Endothelial cell of umbilical vein (primary cell): ENCODE results near the gene TMEM106C. TPM values are rescaled to one million over a fixed set of nuclear protein-coding genes. Genes with fewer than 3 reads are reported as not detected.

ENCODE experiments used
- BruUV-seq: library from RNA; stranded (reverse); fragments of 400-500 nt; replicated peaks from 2 replicates; lab custom pipeline; 2021; lab: Mats Ljungman, UMichigan
- CTCF ChIA-PET: fragments of 300-600, 350-600 bp; sonication (Branson Sonifier 250); formaldehyde crosslinking; loops from one replicate; lab custom pipeline; 2021; ENCODE audit warnings: antibody characterized with exemption, inconsistent platforms; lab: Charles Lee
- POLR2A ChIA-PET: fragments of 300-600, 350-600 bp; sonication (Branson Sonifier 250); formaldehyde crosslinking; loops from one replicate; lab custom pipeline; 2021; ENCODE audit warnings: antibody characterized with exemption, inconsistent platforms; lab: Charles Lee
- DNase-seq: peaks from one replicate; pipeline ENCODE4 v3.0.0-alpha.2; 2011; ENCODE audit warnings: low read depth, low spot score
- FAIRE-seq: peaks from 2 replicates; lab custom pipeline; 2011; peaks lifted over from hg19 to GRCh38; lab: Jason Lieb, UNC
- H2AFZ ChIP-seq: 2 replicates; pipeline ENCODE4 v1.6.0; 2012; ENCODE audit warnings: low read depth, low read length, control low read depth, inconsistent platforms
- H3K27ac ChIP-seq: 2 replicates; pipeline ENCODE4 v1.5.1; 2011; ENCODE audit warnings: low read depth, mild to moderate bottlenecking, control low read depth, low read length, moderate library complexity; ENCODE audit not compliant: insufficient read depth
- H3K27me3 ChIP-seq, 2 experiments: 2 replicates each; pipeline versions ENCODE4 v1.6.0 to v1.6.1; 2011; ENCODE audit warnings: low read length in 2 of 2, mixed read lengths in 1 of 2; ENCODE audit not compliant: control insufficient read depth in 2 of 2, insufficient read depth in 2 of 2
- H3K36me3 ChIP-seq, 2 experiments: 2 replicates in 1 of 2; 3 replicates in 1 of 2; pipeline ENCODE4 v1.5.1; 2011; ENCODE audit warnings: low read length in 2 of 2, mild to moderate bottlenecking in 1 of 2, moderate library complexity in 1 of 2; ENCODE audit not compliant: control insufficient read depth in 2 of 2, insufficient read depth in 2 of 2; ENCODE audit errors: extremely low read depth in 1 of 2
- H3K4me1 ChIP-seq: 3 replicates; pipeline ENCODE4 v1.5.1; 2011; ENCODE audit warnings: mild to moderate bottlenecking, low read length; ENCODE audit not compliant: control insufficient read depth, insufficient read depth; ENCODE audit errors: extremely low read depth
- H3K4me2 ChIP-seq: 2 replicates; pipeline ENCODE4 v1.6.1; 2011; ENCODE audit warnings: low read length, control low read depth, mixed read lengths; ENCODE audit not compliant: insufficient read depth
- H3K4me3 ChIP-seq, 3 experiments: fragments of 200-600 bp in 1 of 3; sonication (generic), shearing (Covaris generic) in 1 of 3; replicated peaks in 1 of 3; 2 replicates each; pipeline ENCODE4 v1.5.1; 2011 to 2016; ENCODE audit warnings: control low read depth in 3 of 3, low read length in 3 of 3, mild to moderate bottlenecking in 2 of 3, inconsistent platforms in 1 of 3, low read depth in 1 of 3, moderate library complexity in 1 of 3; ENCODE audit not compliant: insufficient read depth in 1 of 3
- H3K79me2 ChIP-seq: 2 replicates; pipeline ENCODE4 v1.6.0; 2012; ENCODE audit warnings: low read length, inconsistent platforms; ENCODE audit not compliant: control insufficient read depth, insufficient read depth
- H3K9ac ChIP-seq: replicated peaks from 2 replicates; pipeline ENCODE3; 2011; ENCODE audit warnings: low read length, control low read depth; ENCODE audit not compliant: insufficient read depth; ENCODE audit errors: extremely low read depth
- H3K9me1 ChIP-seq: replicated peaks from 3 replicates; pipeline ENCODE4 v1.6.0; 2011; ENCODE audit warnings: mild to moderate bottlenecking, low read length; ENCODE audit not compliant: control insufficient read depth, insufficient read depth; ENCODE audit errors: extremely low read depth
- H3K9me3 ChIP-seq: replicated peaks from 2 replicates; pipeline ENCODE4 v1.5.1; 2012; ENCODE audit warnings: low read length, inconsistent platforms; ENCODE audit not compliant: control insufficient read depth, insufficient read depth
- H4K20me1 ChIP-seq: replicated peaks from 2 replicates; pipeline ENCODE3; 2011; ENCODE audit warnings: mild to moderate bottlenecking, low read length; ENCODE audit not compliant: control insufficient read depth, insufficient read depth; ENCODE audit errors: extremely low read depth
- EZH2 ChIP-seq: IDR thresholded peaks from 2 replicates; pipeline ENCODE4 v1.6.1; 2012; ENCODE audit warnings: borderline replicate concordance, low read depth, mild to moderate bottlenecking, moderate library complexity, low read length, inconsistent platforms; ENCODE audit not compliant: severe bottlenecking
- FOS ChIP-seq: IDR thresholded peaks from 2 replicates; pipeline ENCODE4 v1.6.1; 2011; ENCODE audit warnings: mild to moderate bottlenecking, low read length, moderate library complexity, borderline replicate concordance; ENCODE audit not compliant: insufficient read depth
- JUN ChIP-seq: IDR thresholded peaks from 2 replicates; pipeline ENCODE4 v1.6.1; 2011; ENCODE audit warnings: borderline replicate concordance, low read depth; ENCODE audit not compliant: insufficient read length, insufficient read depth
- MYC ChIP-seq: IDR thresholded peaks from one replicate; pipeline ENCODE4 v1.6.1; 2011; ENCODE audit warnings: mild to moderate bottlenecking, low read depth, low read length
- dilution Hi-C: fragments of 300-500 bp; cut with MboI; formaldehyde crosslinking; loops from one replicate; pipeline ENCODE4 v1.15.0; 2019; ENCODE audit warnings: low sequenced_read_pairs; ENCODE audit not compliant: extremely low pct_ligation_motif_present
- intact Hi-C: fragments of 100-400 bp; cut with micrococcal nuclease; formaldehyde crosslinking; loops from one replicate; pipeline ENCODE4 v1.10.0; 2022
- polyA plus RNA-seq, 4 experiments: library from polyadenylated mRNA; depleted of rRNA in 3 of 4; stranded (reverse) in 3 of 4; unstranded in 1 of 4; fragments of >200 nt; gene quantifications; 2 replicates each; pipeline versions ENCODE4 v1.2.1 to v1.2.3, GENCODE V29; 2011 to 2012; ENCODE audit warnings: missing spikeins in 1 of 4
- total RNA-seq: library from RNA; stranded (reverse); gene quantifications from 2 replicates; pipeline ENCODE4 v1.2.3, GENCODE V29; 2021
- TF ChIP-seq, protein P1 (sequence below), 2 donors: IDR thresholded peaks; 1 replicate in 1 of 2; 2 replicates in 1 of 2; pipeline ENCODE4 v1.5.1; 2011; ENCODE audit warnings: low read length in 2 of 2, mild to moderate bottlenecking in 2 of 2, moderate library complexity in 2 of 2, control low read depth in 1 of 2, inconsistent platforms in 1 of 2, low read depth in 1 of 2; ENCODE audit not compliant: insufficient read depth in 1 of 2; ENCODE audit errors: extremely low read depth in 1 of 2
- TF ChIP-seq, protein P2 (sequence below): IDR thresholded peaks from 2 replicates; pipeline ENCODE4 v1.6.1; 2011; ENCODE audit not compliant: insufficient read depth, insufficient read length

The TMEM106C gene
- total and polyA plus RNA-seq, 2 donors (not counting 3 experiments of a cell fraction or from before 2014, with no cell fraction given) = 84.4 to 148 TPM

DNA sequence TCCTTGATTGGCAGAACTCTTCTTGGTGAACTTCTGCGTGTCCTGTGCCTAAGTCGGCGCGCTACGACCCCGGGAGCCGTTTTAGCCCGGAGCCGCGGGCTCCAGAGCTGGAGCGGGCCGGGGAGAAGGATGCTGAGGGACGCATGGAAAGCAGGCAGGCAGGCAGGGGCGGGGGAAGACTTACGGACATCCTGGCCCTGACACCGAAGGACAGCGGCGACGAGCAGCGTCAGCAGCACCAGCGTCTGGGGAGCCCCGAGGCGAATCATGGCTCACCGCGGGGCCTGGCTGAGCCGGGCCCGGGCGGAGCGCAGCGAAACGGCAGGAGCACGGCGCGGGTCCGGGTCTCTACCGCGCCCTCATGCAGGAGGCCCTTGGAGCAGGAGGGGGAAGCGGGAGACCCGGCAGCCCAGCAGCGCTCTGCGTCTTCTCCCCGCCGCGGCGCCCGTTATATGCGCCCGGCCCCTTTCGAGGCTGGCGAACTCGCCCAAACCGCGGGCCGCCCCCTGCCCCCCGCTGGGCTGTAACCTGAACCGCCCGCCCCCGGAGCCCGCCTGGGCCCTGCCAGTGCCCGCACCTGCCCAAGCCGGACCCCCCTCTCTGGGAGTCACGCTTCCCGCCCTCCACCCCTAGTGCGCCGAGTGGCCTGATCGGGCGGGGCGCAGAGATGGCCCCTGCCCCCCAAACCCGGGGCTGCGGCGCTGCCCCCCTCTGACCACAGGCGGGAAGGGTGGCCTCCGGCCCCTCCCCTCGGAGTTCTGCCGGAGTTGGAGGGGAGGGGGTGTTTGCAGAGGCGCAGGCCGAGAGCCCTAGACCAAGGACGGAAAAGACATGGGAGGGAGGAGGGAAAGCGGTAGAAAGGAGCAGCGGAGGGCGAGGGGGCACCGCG, 40.9 kb downstream of the TMEM106C start, which contains the start of gene COL2A1:
Gene COL2A1, minus strand, starts transcription at position 424 of the 889 bp plus-strand sequence. Its CDS starts 155 bp downstream, at position 269.
- FAIRE-seq (no peak), DNase-seq (peak; percentile 27)
- TF ChIP-seq MYC (no peak), EZH2 (peak; percentile 82), JUN (no peak), FOS (no peak)
- TF ChIP-seq, protein P1, sequence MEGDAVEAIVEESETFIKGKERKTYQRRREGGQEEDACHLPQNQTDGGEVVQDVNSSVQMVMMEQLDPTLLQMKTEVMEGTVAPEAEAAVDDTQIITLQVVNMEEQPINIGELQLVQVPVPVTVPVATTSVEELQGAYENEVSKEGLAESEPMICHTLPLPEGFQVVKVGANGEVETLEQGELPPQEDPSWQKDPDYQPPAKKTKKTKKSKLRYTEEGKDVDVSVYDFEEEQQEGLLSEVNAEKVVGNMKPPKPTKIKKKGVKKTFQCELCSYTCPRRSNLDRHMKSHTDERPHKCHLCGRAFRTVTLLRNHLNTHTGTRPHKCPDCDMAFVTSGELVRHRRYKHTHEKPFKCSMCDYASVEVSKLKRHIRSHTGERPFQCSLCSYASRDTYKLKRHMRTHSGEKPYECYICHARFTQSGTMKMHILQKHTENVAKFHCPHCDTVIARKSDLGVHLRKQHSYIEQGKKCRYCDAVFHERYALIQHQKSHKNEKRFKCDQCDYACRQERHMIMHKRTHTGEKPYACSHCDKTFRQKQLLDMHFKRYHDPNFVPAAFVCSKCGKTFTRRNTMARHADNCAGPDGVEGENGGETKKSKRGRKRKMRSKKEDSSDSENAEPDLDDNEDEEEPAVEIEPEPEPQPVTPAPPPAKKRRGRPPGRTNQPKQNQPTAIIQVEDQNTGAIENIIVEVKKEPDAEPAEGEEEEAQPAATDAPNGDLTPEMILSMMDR (IDR thresholded peaks at IDR 0.05; ENCODE audit: extremely low read depth in 1 of 2, insufficient read depth in 1 of 2, low read depth in 1 of 2, low read length in 2 of 2) = no peak
- TF ChIP-seq, protein P2, sequence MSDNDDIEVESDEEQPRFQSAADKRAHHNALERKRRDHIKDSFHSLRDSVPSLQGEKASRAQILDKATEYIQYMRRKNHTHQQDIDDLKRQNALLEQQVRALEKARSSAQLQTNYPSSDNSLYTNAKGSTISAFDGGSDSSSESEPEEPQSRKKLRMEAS = no peak
- CTCF ChIA-PET = no interaction called here
- Histone ChIP-seq H3K27ac (no peak within 1 kb of the TSS), H3K4me2 (peak within 1 kb of the TSS; percentile 6), H3K4me1 (peaks cover 24% of the 10 kb centered on the region), H3K36me3 (no peaks in the 10 kb centered on the region), H2AFZ (no peak within 1 kb of the TSS), H4K20me1 (no peaks in the 10 kb centered on the region), H3K27me3 (peaks cover 70 to 87% of the 10 kb centered on the region in 2 experiments), H3K9me1 (no peaks in the 10 kb centered on the region), H3K4me3 (peak within 1 kb of the TSS in 1 of 3 experiments; percentile 13), H3K9me3 (no peaks in the 10 kb centered on the region), H3K79me2 (no peaks in the 10 kb centered on the region), H3K9ac (no peak within 1 kb of the TSS)
- dilution Hi-C loops = no loop called here
- POLR2A ChIA-PET = no interaction called here
- intact Hi-C loops = loop anchor here (5.0 kb wide), 4 partner anchors 42 to 193 kb away; partner anchors contain the start of genes SENP1 and TMEM106C
- no TSS peak for BruUV-seq
